Endodermal cell (in vitro differentiated cells): ENCODE data around the gene CRMP1. TPM values are rescaled to one million over a fixed set of nuclear protein-coding genes. Genes with fewer than 3 reads are reported as not detected.

Experiments used
- DNase-seq: peaks from one replicate; pipeline ENCODE4 v3.0.0-alpha.2; 2017
- H3K27ac ChIP-seq: 2 replicates; pipeline ENCODE4 v1.5.1; 2013; ENCODE audit warnings: mild to moderate bottlenecking, low read depth, low read length, moderate library complexity
- H3K27me3 ChIP-seq: 2 replicates; pipeline ENCODE4 v1.6.1; 2013; ENCODE audit warnings: mild to moderate bottlenecking, low read length, moderate library complexity; ENCODE audit not compliant: insufficient read depth, control insufficient read depth, poor library complexity, severe bottlenecking
- H3K36me3 ChIP-seq: 2 replicates; pipeline ENCODE4 v1.7.0; 2013; ENCODE audit warnings: mild to moderate bottlenecking, low read length, moderate library complexity; ENCODE audit not compliant: control insufficient read depth, insufficient read depth
- H3K4me1 ChIP-seq: one replicate; pipeline ENCODE4 v1.7.0; 2013; ENCODE audit warnings: low read length; ENCODE audit not compliant: control insufficient read depth, insufficient read depth
- H3K4me3 ChIP-seq: 2 replicates; pipeline ENCODE4 v1.5.1; 2013; ENCODE audit warnings: mild to moderate bottlenecking, low read length, moderate library complexity
- H3K9ac ChIP-seq: 2 replicates; pipeline ENCODE4 v1.6.1; 2013; ENCODE audit warnings: mild to moderate bottlenecking, low read length, moderate library complexity; ENCODE audit not compliant: poor library complexity, severe bottlenecking; ENCODE audit errors: extremely low read depth
- H3K9me3 ChIP-seq: 2 replicates; pipeline ENCODE4 v1.6.1; 2013; ENCODE audit warnings: mild to moderate bottlenecking, low read length, moderate library complexity; ENCODE audit not compliant: control insufficient read depth
- H3K27ac Mint-ChIP-seq: 2 replicates; pipeline ENCODE4 v1.8.0; 2020; ENCODE audit warnings: mixed read lengths
- H3K27me3 Mint-ChIP-seq: 2 replicates; pipeline ENCODE4 v1.8.0; 2021; ENCODE audit warnings: mild to moderate bottlenecking, mixed read lengths; ENCODE audit not compliant: insufficient read depth
- H3K36me3 Mint-ChIP-seq: 2 replicates; pipeline ENCODE4 v1.8.0; 2020; ENCODE audit warnings: low read depth, mixed read lengths
- H3K4me1 Mint-ChIP-seq: 2 replicates; pipeline ENCODE4 v1.8.0; 2020; ENCODE audit warnings: mixed read lengths
- H3K4me3 Mint-ChIP-seq: 2 replicates; pipeline ENCODE4 v1.8.0; 2020; ENCODE audit warnings: mild to moderate bottlenecking, moderate library complexity, mixed read lengths
- H3K9me3 Mint-ChIP-seq: 2 replicates; pipeline ENCODE4 v1.8.0; 2020; ENCODE audit warnings: mild to moderate bottlenecking, mixed read lengths
- WGBS, 2 experiments: methylation state at CpG; one replicate each; pipeline versions ENCODE4 v1.1.5 to v1.1.7; 2013; ENCODE audit warnings: missing lambda C conversion rate in 2 of 2, mixed read lengths in 1 of 2; ENCODE audit not compliant: insufficient coverage in 1 of 2, insufficient read length in 1 of 2; 5-methylcytosine and 5-hydroxymethylcytosine counted together
- total RNA-seq, 2 donors: library from RNA; stranded (reverse); fragmentation: NEBNext Ultra II Directional in 1 of 2; extraction: Animal tissue kit (Norgen Biotek cat#: 25700) in 1 of 2; gene quantifications; 2 replicates in 1 of 2; 3 replicates in 1 of 2; pipeline ENCODE4 v1.2.1, GENCODE V29; 2021
- TF ChIP-seq, protein P1 (sequence below): fragments of 200-600 bp; sonication (generic); conservative IDR thresholded peaks from 2 replicates; pipeline ENCODE4 v1.5.0; 2021; ENCODE audit warnings: antibody characterized with exemption, mild to moderate bottlenecking

Gene CRMP1
- total RNA-seq, 2 donors from 2014 or later, result 40.0 to 64.9 TPM

DNA sequence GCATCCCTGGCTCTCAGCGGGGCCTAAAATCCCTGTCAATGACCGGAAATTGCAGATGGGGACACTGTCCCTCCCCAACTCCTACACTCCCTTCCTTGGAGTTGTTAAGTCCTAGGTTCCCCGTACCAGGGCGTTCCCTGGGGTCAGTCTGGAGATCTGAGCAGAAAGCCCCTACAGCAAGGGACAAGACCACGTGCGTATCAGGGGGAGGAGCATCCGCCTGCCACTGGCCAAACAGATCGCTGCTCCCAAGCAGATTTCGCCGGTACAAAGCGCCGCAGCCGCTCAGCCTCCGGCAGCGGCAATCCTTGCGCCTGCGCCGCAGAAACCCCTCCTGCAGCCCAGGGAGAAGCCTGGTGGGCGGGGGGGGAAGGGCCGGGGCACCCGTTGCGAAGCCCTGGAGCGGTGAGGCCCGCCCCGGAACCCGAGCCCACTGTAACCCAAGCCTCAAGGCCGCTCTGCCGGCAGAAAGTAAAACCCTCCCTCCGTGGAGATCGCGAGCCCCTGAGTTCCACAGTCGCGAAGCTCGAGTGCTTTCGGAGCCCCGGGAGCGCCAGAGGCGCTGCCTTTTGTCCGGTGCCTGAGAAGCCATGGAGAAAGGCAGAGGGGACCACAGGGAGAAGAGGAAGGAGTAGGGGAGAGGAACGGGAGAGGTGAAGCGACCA is 2.7 kb downstream of the CRMP1 start:
- H3K9me3 ChIP-seq, result no peaks in the 10 kb centered on the region
- no peaks in the 10 kb centered on the region for H3K9me3 Mint-ChIP-seq
- peak overlapping the region; percentile 76 for H3K4me3 Mint-ChIP-seq
- TF ChIP-seq, protein P1, sequence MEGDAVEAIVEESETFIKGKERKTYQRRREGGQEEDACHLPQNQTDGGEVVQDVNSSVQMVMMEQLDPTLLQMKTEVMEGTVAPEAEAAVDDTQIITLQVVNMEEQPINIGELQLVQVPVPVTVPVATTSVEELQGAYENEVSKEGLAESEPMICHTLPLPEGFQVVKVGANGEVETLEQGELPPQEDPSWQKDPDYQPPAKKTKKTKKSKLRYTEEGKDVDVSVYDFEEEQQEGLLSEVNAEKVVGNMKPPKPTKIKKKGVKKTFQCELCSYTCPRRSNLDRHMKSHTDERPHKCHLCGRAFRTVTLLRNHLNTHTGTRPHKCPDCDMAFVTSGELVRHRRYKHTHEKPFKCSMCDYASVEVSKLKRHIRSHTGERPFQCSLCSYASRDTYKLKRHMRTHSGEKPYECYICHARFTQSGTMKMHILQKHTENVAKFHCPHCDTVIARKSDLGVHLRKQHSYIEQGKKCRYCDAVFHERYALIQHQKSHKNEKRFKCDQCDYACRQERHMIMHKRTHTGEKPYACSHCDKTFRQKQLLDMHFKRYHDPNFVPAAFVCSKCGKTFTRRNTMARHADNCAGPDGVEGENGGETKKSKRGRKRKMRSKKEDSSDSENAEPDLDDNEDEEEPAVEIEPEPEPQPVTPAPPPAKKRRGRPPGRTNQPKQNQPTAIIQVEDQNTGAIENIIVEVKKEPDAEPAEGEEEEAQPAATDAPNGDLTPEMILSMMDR, result no peak
- H3K4me1 ChIP-seq, result peaks cover 4% of the 10 kb centered on the region
- peaks cover 17% of the 10 kb centered on the region for H3K4me1 Mint-ChIP-seq
- 1% methylated on average over 24 to 41 of the region's 41 CpGs for WGBS, 2 experiments
- H3K4me3 ChIP-seq, result peak overlapping the region; percentile 78
- peak; percentile 96 for DNase-seq
- H3K27ac ChIP-seq, result peak overlapping the region; percentile 70
- H3K27me3 Mint-ChIP-seq, result peaks cover 52% of the 10 kb centered on the region
- no peaks in the 10 kb centered on the region for H3K36me3 ChIP-seq
- H3K36me3 Mint-ChIP-seq, result no peaks in the 10 kb centered on the region
- no peak overlapping the region for H3K27ac Mint-ChIP-seq
- peaks cover 62% of the 10 kb centered on the region for H3K27me3 ChIP-seq
- H3K9ac ChIP-seq, result no peak overlapping the region

DNA sequence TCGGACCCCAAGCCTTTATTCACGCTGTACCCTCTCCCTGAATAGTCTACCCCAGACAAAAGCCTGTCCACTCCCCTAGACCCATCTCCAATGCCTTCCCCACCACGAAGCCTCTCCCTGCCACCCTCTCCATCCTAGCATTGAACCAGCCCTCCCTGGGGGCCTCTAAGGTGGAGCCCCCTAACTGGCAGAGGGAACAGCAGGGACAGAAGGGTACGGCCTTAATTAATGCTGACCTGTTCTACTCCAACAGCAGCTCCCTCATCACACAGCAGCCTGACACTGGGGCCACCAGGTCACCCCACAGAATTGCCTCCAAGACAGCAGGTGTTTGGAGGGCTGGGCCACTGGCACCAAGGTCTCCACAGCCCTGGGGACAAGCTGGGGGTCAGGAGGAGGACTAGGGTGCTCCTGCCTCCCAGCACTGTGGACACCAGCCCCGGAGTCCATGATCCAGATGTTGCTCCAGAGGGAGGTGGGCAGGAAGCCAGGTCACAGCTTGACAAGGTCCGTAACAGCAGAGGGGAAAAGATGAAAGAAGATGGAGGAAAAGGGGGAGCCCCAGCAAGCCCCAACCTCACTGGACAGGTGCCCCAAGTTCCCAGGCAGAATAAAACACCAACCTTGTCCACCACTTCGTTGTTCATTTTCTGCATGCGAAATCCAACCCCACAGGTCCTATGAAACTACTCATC is 3.7 kb downstream of the CRMP1 start:
- no peaks in the 10 kb centered on the region for H3K9me3 ChIP-seq
- peak; percentile 61 for DNase-seq
- TF ChIP-seq, protein P1, result no peak
- no peaks in the 10 kb centered on the region for H3K36me3 ChIP-seq
- H3K4me3 ChIP-seq, result peak overlapping the region; percentile 76
- peaks cover 20% of the 10 kb centered on the region for H3K4me1 Mint-ChIP-seq
- H3K36me3 Mint-ChIP-seq, result no peaks in the 10 kb centered on the region
- H3K4me3 Mint-ChIP-seq, result peak overlapping the region; percentile 76
- no peak overlapping the region for H3K27ac Mint-ChIP-seq
- 0 to 44% methylated on average over 2 to 8 of the region's 8 CpGs for WGBS, 2 experiments
- peaks cover 4% of the 10 kb centered on the region for H3K4me1 ChIP-seq
- no peak overlapping the region for H3K9ac ChIP-seq
- peaks cover 42% of the 10 kb centered on the region for H3K27me3 Mint-ChIP-seq
- no peaks in the 10 kb centered on the region for H3K9me3 Mint-ChIP-seq
- peaks cover 52% of the 10 kb centered on the region for H3K27me3 ChIP-seq
- H3K27ac ChIP-seq, result peak overlapping the region; percentile 51

DNA sequence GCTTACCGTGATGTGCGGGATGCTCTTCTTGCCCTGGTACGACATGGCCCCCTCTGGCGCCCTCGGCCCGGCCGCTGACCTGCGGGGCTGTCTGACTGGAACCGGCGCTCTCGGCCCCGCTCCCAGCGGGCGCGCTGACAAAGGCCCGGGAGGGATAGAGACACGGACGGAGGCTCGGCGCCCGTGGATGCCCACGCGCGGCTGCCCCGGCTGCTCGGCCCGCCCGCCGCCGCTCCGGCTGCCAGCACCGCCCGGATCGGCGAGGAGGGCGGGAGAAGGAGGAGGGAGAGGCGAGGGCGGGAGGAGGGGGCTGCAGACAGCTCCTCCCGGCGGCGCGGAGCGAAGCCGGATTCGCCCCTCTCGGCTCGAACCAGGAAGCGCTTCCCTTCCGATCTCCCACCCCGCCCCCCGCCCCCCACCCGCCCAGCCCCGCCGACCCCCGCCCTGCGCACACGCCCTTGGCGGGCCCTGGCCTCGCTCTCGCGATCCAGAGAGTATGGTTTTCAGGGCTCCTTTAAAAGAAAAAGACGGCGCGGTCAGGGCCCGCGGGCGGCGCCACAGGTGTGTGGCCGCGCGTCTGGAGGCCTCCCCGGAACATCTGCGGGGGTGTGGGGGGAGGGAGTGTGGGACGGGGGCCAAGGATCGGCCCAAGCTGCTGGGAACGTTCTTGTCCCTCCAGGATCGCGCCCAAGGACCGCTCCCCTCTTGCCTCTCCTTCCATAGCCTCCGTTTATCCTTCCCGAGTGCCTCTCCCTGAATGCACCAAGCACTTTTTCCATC is 4.5 kb downstream of the CRMP1 start:
- WGBS, 2 experiments, result 0% methylated on average over 36 to 77 of the region's 81 CpGs
- Mint-ChIP-seq H3K36me3 (no peaks in the 10 kb centered on the region), H3K4me3 (peak overlapping the region; percentile 76), H3K27ac (no peak overlapping the region), H3K27me3 (peaks cover 34% of the 10 kb centered on the region), H3K4me1 (peaks cover 20% of the 10 kb centered on the region), H3K9me3 (no peaks in the 10 kb centered on the region)
- no peak overlapping the region for H3K9ac ChIP-seq
- peak overlapping the region; percentile 76 for H3K27ac ChIP-seq
- peak overlapping the region; percentile 80 for H3K4me3 ChIP-seq
- DNase-seq, result peak; percentile 91
- peaks cover 4% of the 10 kb centered on the region for H3K4me1 ChIP-seq
- H3K27me3 ChIP-seq, result peaks cover 45% of the 10 kb centered on the region
- no peaks in the 10 kb centered on the region for H3K9me3 ChIP-seq
- H3K36me3 ChIP-seq, result no peaks in the 10 kb centered on the region
- TF ChIP-seq, protein P1, result no peak
